Embryonic facial prominence (tissue), 1 donor: ENCODE measurements around the gene MINDY2.

Source experiments
- DNase-seq: peaks from one replicate; pipeline ENCODE4 v3.0.0-alpha.2; 2016; ENCODE audit errors: extremely low spot score

The MINDY2 gene, protein sequence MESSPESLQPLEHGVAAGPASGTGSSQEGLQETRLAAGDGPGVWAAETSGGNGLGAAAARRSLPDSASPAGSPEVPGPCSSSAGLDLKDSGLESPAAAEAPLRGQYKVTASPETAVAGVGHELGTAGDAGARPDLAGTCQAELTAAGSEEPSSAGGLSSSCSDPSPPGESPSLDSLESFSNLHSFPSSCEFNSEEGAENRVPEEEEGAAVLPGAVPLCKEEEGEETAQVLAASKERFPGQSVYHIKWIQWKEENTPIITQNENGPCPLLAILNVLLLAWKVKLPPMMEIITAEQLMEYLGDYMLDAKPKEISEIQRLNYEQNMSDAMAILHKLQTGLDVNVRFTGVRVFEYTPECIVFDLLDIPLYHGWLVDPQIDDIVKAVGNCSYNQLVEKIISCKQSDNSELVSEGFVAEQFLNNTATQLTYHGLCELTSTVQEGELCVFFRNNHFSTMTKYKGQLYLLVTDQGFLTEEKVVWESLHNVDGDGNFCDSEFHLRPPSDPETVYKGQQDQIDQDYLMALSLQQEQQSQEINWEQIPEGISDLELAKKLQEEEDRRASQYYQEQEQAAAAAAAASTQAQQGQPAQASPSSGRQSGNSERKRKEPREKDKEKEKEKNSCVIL

DNA sequence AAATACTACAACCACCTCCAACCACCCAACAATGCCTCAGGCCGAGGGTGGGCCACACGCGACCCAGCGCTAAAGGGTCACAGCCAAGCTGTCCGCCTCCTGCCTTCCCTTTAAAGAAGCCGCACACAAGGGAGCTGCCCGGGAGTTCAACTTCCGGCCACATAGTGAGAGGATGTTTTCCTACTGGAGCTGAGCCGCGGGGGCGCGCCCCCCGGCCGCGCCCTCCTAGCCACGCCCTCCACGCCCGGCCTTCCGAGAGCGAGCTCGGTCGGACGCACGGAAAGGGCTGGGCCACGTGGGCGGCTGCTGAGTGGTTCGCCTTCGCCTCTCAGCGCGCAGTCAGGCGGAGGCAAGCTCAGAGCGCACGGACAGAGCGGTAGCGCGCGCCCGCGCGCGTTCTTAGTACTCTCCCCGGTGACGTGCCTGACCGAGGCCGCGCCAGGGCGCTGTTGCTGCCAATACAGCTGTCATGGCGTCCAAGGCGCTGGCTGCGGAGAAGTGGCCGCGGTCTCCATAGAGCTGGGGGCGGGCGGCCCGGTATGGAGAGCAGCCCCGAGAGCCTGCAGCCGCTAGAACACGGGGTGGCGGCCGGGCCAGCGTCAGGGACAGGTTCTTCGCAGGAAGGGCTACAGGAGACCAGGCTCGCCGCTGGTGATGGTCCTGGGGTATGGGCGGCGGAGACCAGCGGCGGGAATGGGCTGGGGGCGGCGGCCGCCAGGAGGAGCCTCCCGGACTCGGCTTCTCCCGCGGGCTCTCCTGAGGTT, at the start of gene MINDY2:
MINDY2 (plus strand) TSS at position 446 of the 764 bp plus-strand sequence; CDS start at position 540, 94 bp downstream.
- DNase-seq: peak; percentile 96

DNA sequence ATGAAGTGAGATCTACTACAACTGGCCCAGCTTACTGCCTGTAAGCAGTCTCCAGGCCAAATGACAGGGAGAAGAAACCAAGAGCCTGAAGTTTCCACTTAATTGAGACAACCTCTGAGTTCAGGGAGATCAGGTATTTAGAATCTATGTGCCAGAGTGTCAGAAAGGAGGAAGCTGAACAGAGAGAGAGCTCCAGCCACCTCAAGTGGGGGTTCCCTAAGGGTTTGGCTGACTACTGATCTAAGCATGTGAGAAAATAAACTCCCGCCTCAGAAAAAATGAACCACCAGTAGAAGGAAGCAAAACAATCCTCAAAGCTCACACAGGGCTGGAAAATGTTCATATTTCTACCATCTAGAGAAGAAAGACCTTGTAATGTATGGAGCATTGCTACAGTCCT, 46.6 kb upstream of the MINDY2 start:
- no peak for DNase-seq

DNA sequence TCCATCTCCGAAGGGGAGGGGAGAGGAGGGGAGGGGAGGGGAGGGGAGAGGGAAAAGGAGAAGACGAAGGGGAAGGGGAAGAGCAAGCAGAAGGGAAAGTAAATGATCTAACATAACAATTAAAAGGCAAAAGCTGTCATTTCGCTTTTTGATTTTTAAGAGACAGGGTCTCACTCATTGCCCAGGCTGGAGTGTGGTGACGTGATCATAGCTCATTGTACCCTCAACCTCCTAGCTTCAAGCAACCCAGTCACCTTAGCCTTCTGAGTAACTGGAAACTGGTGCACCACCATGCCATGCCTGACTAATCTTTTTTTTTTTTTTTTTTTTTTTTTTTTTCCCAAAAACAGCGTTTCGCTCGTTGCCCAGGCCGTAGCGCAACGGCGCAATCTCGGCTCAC, 44.2 kb upstream of the MINDY2 start:
- DNase-seq: no peak

DNA sequence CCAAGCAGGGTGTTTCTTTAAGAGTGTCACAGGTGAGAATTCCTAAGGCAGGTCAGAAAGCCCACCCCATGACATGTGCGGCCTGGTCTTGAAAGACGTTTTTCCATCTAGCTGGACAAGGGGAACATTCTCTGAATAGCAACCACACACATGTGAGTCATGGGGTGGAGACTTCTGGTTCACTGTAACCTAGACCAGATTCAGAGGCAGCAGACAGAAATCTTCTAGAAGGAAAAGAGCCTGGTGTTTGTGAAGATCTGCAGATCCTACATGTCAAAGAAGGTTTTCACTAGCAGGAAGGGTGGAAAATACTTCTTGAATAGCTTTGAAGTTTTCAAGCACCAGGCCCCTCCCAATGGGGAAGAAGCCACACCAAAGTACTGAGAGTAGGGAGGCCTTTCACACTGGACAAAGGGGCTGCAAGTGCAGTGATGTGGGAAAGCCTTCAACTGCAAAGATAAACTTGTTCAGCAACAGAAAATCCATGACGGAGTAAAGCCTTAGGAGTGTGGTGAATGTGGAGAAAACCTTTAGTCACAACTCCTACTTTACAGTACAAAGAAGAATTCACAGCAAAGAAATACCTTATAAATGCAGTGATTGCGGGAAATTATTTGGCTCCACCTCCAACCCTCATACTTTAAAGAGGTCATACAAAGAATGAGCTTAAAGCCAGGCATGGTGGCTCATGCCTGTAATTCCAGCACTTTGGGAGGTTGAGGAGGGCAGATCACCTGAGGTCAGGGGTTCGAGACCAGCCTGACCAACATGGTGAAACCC, 39.2 kb upstream of the MINDY2 start:
- no peak for DNase-seq

DNA sequence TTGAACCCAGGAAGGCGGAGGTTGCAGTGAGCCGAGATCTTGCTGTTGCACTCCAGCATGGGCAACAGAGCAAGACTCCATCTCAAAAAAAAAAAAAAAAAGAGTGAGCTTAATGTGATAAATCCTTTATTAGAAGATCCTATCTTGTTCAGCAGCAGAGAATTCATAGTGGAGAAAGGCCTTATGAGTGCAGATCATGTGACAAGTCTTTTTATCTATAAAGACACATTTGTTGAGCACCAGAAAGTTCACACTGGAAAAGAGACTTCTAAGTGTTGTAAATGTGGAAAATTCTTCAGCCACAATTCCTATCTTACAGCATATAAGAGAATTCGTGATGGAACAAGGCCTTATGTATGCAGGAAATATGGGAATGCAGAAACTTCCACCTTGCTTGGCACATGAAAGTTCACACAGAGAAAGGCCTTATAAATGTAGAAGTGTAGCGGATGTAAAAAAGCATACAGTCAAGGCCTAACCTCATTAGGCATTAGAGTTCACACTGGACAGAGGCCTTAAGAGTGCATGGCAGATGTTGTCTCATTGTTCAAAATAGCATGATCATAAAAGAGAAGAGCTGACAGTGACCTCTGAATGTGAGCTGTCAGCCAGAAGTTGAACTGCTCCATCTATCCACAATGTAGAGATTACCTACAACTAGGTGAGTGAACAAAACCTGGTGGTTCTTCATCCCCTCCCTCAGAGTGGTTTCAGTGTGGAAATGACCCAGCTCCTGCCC, 38.3 kb upstream of the MINDY2 start:
- no peak for DNase-seq

DNA sequence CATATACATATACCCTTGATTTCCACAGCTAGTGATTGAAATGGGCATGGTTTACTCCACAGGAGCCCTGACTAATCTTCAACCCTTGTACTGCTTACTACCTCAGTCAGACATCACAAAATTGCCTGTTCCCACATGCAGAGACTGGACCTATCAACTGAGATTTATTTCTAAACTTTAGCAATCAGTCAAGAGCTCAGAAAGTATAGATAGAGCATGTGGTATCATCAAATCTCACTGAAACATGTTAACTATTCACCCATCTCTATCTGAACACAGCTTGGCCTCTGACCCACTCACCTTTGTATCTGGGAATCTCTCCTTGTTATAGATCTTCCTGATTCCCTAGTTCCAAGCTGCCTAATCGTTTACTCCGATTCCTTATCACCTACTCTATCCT, 36.2 kb upstream of the MINDY2 start:
- no peak for DNase-seq

DNA sequence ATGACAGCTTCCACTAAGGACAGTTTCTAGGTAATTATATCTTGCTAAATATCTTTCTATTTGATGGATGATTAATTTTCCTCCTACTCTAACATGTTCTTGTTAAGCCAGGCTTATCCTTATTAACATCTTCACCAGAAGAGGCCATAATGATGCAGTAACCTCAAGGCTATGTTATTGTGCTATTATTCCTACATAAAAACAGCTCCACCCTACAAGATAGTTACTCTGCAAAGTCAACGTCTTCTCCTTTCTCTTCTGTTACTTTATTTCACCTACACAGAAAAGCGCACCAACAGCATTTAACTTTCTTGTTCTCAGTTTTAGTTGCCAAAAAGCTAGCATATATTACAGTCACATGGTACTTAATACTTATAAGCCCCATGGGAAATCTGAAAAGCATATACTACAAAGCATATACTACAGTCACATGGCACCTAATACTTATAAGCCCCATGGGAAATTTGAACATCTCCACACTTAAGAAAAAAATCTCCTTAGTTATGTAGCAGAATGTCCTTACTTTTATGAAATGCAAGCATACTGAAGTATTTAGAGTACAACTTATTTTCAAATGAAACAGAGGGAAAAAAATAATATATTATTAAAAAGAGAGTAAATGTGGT, 35.0 kb upstream of the MINDY2 start:
- DNase-seq: no peak

DNA sequence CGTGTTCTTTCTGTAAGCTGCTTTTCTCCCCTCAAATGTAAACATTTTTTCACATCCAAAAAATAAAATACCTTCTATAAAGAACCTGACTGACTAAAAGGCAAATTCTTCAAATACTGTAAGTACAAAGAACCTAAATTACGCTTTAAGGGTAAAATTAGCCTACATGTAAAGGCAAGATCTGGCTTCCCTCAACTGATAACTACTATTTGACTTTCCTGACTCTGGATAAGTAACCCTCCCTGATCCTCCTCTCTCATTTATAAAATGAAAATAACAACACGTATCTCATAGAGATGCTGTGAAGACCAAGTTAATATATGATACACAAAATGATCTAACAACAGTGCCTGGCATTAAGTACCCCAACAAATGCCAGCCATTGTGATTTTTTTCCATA, 33.8 kb upstream of the MINDY2 start:
- no peak for DNase-seq

DNA sequence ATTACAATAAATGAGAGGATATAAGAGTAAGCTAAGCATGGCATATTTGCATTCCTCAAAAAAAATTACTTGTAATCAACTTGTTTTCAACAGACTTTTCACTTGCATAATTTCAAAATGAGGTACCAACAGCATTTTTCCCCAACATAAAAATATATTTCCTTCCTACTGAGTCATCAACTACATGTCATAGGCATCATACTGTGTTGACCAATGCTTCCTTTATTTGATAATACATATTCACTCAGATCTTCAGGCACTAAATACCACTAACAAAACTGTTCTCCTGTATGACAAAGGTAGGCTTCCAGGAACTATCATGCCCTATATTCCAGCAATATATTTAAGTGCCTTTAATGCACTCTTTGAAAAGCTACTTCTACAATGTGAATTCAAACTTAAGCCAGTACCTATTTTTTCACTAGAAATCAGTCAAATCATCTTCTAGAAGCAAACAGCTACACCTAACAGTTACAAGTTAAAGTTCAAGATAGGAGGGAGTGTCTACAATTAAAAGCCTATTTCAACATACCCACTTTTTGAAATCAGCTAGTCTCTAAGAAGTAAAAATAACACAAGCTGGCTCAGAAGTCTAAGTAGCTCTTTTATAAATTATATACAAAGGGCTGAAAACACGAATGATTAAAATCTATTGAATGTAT, 32.9 kb upstream of the MINDY2 start:
- DNase-seq: no peak

DNA sequence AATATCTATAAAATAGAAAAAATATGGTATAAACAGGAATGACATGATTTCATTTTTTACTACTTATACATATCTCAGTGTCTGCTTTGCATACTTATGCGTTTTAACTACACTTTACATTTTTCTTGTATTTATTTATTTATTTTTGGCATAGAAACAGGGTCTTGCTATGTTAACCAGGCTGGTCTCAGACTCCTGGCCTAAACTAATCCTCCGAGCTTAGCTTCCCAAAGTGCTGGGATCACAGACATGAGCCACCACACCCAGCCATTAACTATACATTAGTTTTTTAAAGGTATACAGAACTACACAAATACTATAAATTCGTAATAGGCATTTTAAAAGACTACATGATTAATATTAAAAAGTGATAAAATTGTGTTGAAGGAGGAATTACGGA, 30.7 kb upstream of the MINDY2 start:
- DNase-seq: no peak

DNA sequence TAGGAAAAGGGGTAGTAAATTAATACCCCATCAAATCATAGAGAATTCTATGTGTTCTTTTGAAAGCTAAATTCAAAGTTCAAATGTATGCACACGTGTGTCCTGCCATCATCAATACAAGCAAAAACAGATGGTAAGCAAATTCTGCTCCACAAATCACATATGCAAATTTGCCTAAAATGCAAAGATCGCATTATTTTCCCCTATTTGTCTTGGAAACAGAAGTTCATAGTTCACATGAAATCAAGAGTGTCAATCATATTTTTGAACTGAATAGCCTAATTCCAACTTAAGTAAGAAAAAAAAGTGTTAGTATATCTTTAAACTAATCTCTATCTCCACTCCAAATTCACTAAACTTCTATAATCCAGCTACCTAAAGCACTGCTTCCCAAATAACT, 30.1 kb upstream of the MINDY2 start:
- no peak for DNase-seq

DNA sequence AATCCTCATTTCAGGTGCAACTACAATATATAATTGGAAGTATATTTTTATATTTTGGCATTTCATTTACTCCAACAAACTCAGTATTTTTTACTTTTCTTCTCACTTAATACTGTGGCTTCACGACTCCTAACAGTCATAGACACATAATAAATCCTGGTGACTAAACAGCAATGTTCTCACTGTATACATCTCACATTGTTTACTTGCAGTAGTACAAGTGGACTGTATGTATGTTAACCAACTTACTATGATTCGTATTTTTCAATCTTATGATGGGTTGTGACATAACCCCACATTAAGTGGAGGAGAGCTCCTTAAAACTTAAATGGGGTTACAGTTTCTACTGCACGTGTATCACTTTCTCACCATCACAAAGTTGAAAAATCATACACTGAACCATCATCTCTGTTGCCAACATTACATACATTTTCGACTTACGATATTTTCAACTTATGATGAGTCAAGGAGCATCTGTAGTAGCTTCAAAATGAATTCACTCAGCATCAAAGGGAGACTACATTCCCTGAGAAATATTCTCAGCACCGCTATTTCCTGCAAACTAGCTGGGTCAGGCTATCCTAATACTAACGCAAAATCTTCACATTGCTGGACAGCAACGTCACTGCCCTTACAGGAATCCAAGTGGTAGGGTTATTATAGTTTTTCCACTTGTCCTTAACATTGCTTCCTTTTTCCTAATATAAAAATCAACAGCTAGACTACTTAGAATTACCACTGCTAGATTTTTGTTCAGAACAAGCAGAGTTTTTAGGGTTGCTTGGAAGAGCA, 28.9 kb upstream of the MINDY2 start:
- no peak for DNase-seq

DNA sequence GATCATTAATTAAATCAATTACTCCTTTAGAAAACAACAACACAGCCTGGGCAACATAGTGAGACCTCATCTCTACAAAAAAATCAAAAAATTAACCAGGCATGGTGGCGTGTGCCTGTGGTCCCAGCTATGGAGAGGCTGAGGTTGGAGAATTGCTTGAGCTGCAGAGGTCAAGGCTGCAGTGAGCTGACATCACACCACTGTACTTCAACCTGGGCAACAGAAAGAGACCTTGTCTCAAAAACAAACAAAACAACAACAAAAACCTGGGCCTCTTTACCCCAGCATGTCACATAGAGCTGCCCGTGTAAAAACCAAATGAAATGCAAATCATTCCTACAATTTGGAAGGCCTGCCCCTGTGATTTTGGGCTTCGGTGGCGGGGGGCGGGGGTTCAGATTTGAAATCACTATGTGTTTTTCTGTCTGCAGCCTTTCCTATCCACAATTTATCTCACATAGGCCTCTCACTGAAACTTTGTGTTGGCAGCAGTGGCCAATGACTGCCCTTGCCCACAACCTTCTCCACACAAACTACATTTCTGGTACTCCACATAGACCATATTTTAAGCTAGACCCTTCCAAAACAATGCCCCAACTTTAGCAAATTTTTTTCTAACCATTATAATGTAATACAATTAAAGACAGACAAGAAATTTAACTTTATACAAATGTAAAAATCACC, 28.1 kb upstream of the MINDY2 start:
- DNase-seq: no peak

DNA sequence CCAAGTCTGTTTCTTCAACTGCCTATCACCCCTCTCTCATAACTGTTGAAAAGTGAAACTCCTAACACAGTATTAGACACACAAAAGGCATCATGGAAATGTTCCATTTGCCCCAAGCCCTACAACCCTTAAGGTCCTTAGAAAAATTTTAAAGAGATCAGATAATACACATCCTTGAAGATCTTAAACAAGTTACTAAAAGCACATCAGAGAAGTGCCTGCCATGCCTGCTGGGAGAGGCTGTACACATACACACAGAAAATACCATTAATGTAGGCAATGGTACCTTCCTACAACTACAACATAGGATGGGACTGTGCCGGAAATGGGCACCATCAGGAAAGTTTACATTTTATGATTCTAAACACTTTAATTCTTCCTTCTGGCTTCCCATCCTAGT, 24.9 kb upstream of the MINDY2 start:
- DNase-seq: no peak

DNA sequence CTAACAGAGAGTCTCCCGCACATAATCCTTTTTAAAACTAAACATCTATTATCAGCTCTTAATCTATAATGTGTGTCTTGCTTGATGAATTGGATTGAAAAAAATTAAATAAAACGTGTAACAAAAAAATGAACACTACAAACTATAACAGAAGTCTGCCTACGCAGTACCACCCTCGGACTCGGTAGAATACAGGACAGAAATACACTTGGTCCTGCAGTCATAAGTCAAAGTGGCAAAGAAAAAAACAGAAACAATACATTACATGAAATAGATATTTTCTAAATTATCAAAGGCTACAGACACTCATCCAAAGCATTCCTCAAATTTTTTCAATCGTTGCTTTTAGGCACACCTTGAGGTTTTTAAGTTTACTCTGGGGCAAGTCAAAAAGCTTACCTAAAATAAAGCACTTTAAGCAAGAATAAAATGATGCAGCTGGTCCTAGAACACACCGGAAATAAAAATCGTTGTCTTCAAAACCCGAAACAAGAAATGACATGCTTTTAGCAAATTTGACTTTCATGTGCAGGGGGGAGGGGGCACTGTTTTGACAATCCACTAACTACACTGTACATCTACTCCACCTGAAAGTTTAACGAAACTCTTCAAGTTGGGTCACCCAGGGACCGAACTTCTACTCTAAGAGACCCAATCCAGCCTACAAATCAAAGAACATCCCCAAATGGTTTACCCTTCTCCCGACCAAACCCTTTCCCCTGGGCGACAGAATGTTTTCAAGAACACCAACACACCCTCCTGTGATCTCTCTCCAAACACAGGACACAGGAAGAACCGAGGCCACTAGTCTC, 22.9 kb upstream of the MINDY2 start:
- no peak for DNase-seq

DNA sequence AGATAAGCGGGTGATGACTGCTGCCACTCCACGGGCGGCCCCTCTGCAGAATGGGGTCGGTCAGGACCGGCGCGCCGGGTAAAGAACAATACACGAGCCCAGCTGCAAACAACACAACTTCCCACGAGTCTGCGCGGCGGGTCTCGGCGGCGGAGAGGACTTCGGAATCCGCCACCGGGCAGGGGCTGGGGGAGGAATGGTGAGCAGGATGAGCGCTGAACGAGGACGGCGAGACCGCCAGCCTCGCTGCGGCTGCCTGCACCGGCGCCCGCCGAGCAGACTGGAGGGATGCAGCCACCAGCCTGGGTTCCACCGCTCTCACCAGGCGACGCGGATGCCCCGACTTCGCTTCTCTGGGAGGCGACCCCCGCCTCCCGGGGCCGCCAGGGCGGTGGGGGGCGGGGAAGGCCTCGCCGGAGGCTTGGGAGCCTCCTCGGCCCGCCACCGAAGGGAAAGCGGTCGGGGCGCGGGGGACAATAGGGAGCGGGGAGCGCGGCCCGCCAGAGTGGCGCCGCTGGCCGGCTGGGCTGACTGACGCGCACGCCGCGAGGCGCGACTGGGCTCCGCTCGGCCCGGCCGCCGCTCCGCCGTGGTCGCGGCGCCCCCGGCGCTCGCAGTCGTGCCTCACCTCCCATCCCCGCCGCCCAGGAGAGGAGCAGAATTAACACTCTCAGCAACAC, 22.1 kb upstream of the MINDY2 start:
- no peak for DNase-seq
